ENCODE measurements around the gene FOXO1.

- TF ChIP-seq POLR2A (IDR thresholded peaks at IDR 0.05) (no peak), POLR2AphosphoS5 (IDR thresholded peaks at IDR 0.05) (no peak)
- TF ChIP-seq, protein P1, sequence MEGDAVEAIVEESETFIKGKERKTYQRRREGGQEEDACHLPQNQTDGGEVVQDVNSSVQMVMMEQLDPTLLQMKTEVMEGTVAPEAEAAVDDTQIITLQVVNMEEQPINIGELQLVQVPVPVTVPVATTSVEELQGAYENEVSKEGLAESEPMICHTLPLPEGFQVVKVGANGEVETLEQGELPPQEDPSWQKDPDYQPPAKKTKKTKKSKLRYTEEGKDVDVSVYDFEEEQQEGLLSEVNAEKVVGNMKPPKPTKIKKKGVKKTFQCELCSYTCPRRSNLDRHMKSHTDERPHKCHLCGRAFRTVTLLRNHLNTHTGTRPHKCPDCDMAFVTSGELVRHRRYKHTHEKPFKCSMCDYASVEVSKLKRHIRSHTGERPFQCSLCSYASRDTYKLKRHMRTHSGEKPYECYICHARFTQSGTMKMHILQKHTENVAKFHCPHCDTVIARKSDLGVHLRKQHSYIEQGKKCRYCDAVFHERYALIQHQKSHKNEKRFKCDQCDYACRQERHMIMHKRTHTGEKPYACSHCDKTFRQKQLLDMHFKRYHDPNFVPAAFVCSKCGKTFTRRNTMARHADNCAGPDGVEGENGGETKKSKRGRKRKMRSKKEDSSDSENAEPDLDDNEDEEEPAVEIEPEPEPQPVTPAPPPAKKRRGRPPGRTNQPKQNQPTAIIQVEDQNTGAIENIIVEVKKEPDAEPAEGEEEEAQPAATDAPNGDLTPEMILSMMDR (IDR thresholded peaks at IDR 0.05) = no peak
Observed at GRCh38 chr13:40639221-40639681, 27.2 kb downstream of the FOXO1 start.

Measured in sigmoid colon (tissue), 4 donors.